HG02943 (cell line): ENCODE measurements around the gene SEMA3C.
"Not testable (repeated sequence)": the region's sequence is repeated elsewhere in the genome, so short reads cannot be mapped to it uniquely, and the experiment has no call there.

Experiments
- ATAC-seq: cut with Tn5 transposase; IDR thresholded peaks from one replicate; pipeline ENCODE4 v1.9.1; 2021; ENCODE audit warnings: mild to moderate bottlenecking, low read depth, moderate library complexity; ENCODE audit not compliant: unreplicated experiment

The SEMA3C gene

DNA sequence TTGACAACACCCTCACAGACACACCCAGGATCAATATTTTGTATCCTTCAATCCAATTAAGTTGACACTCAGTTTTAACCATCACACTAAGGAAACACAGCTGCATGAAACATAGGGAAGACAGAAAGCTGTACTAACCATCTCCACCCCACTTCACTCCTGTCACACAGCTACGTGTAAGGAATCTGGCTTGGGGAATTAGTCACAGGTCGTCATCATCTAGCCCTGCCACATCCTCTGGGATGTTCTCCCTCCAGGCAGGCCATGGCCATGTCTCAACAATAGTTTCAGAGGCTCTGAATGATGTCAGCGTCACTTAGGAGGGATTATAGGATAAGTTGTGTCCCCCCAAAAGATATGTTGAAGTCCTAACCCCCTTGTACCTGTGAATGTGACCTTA, 10.8 kb upstream of the SEMA3C start:
- no peak for ATAC-seq

- ATAC-seq = not testable (repeated sequence)
Observed at GRCh38 chr7:80926955-80927354, 8.1 kb upstream of the SEMA3C start.

DNA sequence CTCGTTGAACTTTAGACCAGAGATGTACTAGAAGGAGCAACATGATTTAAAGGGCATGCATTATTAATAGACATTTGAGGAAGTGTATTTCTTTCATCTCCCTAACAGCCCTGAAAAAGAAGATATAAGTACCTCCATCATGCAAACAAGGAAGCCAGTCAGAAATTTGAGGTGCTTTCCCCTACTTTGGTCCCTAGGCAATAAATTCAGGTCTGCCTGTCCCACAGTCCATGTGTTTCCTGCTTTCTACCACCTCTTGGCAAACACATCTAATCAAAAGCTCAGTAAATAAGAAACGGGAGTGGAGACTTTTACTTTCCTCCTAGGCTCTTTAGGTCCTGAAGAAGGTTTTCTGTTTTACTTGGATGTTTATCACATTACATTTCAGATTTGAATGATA, 5.2 kb upstream of the SEMA3C start:
- no peak for ATAC-seq

DNA sequence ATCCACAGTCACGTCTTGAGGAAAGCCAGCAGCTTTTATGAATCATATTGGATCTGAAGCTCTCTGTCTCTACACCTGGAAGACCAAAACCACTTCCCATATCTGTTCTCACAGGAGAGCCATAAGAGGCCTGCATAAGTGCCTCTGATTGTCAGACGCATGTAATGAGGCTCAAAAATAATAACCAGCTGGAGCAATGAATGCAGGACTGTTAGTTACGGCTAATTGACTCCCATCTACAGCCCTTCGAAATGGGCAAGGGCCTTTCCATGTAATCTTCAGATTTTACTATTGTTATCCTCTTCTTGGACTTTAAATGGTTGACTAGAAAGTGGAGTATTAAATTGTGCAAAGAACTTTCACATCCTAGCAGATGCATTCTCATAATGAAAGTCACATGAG, 4.4 kb upstream of the SEMA3C start:
- no peak for ATAC-seq

GRCh38 chr7:80922253-80923049, 3.6 kb upstream of the SEMA3C start:
- no peak for ATAC-seq

DNA sequence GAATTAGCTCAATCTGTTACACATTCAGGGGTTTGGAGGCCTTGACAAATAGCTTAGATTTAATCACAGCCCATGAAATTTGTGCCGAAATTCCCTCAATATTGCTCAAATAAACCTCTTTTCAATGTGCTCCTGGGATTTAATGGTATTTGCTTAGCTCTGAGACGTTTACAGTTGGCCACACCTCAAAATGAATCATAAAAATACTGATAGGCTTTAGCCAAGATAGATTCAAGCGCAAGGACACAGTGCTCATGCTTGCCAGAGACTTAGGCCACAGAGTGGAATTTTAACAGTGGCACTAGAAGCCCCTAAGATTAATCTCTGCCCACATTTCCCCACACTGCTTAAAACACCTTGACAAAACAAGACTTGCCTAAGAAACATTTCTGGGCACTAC, 2.3 kb upstream of the SEMA3C start:
- no peak for ATAC-seq

DNA sequence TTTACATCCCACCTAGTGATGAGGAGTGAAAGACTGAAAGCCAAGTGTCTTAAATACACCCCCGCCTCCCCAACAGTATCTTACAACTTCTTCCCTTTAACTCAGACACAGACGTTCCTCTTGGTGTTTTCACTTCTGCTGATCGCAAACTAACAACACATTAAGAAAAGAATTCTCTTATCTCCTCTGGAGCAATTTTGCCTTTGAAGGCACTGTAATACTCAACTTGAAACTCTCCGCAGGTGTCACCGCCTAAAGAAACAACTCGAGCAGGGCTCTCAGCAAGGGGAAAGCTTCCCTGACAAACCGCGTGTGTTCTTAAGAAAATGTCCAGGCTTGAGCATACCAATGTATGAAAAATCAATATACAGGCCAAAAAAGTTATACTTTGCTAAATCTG, 452 bp downstream of the SEMA3C start:
- no peak for ATAC-seq

DNA sequence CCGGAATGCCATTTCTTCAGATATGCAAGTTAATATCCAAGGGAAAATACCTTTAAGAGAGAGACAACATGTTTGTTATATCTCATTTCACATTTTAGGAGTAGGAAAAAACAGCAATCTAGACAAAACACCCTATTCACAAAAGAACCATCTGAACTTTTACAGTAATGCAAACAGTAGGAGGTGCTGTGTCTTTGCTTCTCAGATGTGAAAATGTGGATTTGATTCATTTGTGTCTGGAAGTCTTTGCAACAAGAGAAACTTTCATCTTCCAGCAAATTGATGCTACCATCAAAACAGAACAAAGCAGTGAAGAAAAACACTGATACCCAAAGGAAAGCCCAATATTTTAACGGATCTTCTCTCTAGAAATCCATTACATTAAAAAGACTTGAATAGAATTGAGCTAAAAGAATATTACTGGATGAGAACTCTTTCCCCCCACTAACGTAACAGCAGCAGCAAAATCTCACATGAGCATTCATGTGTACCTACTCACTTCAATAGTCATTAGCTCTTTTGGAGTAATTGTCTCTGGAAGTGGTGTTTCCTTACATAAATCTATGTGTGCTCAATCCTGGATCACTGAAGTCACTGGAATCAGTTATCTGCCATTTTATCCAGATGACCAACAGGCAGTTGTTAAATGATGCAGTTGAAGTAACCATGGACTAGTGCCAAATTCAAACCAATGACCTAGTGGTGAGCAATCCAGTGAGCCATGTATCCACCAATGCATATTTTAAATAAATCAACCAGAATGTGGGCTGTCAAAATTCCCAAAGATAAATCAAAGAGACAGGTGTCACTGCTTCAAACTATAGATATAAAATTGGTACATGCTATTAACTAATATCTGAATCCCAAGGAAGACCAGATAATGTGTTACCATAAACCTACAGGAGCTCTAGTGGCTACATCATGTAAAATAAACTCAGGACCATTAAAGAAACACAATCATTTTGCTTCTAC, 1.8 kb downstream of the SEMA3C start:
- no peak for ATAC-seq

GRCh38 chr7:80910228-80910627, 8.6 kb downstream of the SEMA3C start:
- ATAC-seq = no peak

- no peak for ATAC-seq
Observed at GRCh38 chr7:80908360-80908797, 10.5 kb downstream of the SEMA3C start.

GRCh38 chr7:80907612-80908011, 11.2 kb downstream of the SEMA3C start:
- no peak for ATAC-seq

DNA sequence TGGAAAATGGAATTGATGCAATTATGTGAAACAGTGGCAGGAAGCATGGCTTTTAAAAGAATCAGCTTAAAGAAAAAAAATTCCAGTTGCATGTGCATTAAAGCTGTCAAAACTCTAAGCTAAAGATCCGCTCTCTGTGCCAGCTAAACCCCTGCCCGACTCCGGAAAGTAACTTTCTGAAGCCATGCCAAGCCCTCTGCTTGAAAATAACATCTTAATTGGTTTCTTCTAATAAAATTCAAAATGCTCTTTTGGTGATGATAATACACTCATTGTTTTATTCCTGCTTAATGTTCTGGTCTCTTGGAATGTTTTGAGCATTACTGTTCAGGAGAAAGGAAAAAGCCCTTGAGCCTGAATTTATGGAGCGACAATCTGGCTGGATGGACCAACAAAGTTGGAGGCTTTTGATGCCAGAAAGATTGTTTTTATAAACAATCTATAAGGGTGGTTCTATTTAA, 11.7 kb downstream of the SEMA3C start:
- no peak for ATAC-seq

GRCh38 chr7:80905334-80905733, 13.5 kb downstream of the SEMA3C start:
- ATAC-seq = no peak

DNA sequence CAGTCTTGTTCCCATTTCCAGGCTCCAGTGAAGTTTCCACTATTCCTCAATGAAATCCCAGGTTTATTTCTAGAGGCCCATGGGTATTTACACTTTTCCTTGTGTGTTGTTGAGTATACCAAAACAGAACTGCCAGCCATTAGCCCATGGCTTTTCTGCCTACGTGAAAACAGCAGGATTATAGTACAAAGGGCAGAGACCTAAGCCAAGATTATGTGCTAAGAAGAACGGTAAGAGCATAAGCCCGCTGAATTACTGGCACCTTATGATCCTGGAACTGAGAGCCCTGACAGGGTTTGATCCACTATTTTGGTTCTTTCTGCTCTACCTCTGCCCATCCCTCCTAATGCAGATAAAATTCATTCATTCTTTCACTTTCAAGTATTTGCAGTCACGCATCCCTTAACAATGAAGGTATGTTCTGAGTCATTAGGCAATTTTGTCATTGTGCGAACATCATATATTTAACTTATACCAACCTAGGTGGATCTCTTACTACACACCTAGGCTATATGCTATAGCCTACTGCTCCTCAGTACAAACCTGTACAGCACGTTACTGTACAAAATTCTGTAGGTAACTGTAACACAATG, 16.0 kb downstream of the SEMA3C start:
- ATAC-seq = no peak

- no peak for ATAC-seq
Observed at GRCh38 chr7:80902019-80902418, 16.8 kb downstream of the SEMA3C start.

GRCh38 chr7:80900583-80901576, 18.0 kb downstream of the SEMA3C start:
- ATAC-seq = no peak

- no peak for ATAC-seq
Observed at GRCh38 chr7:80896906-80897598, 21.8 kb downstream of the SEMA3C start.

DNA sequence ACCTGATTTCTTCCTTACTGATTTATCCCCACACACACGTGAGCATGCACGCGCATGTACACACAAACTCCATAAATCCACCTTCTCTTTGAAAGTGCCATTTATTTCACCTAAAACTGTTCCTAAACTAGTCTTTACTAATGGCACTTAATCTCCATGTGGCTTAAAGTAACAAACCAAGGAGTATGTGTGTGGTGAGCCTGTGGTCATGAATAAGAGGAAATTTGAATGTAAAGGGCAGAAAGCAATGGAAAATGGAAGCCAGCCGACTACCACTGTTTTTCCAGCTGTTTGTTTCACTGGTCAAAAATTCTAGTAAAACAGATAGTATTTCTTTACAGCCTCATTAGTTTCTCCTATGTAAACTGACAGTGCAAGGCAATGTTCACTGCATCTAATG, 23.8 kb downstream of the SEMA3C start:
- ATAC-seq = no peak

- ATAC-seq = no peak
Observed at GRCh38 chr7:80891259-80891544, 27.6 kb downstream of the SEMA3C start.
